Measurements from ENCODE around the gene ADCYAP1R1.

Gene ADCYAP1R1

GRCh38 chr7:31051598-31052486, at the start of gene ADCYAP1R1:
TSS of gene ADCYAP1R1 (plus strand) at chr7:31052308. CDS start at chr7:31063265, 10,957 bp downstream.
- DNase-seq = no peak

GRCh38 chr7:31003097-31003496, 49.0 kb upstream of the ADCYAP1R1 start:
- DNase-seq = no peak

- no peak for DNase-seq
These were observed 48.4 kb upstream of the ADCYAP1R1 start for GRCh38 chr7:31003721-31004120.

- no peak for DNase-seq
These were observed 47.7 kb upstream of the ADCYAP1R1 start for GRCh38 chr7:31004393-31004792.

- DNase-seq = no peak
These were observed 45.3 kb upstream of the ADCYAP1R1 start for GRCh38 chr7:31006857-31007256.

GRCh38 chr7:31007634-31008033, 44.5 kb upstream of the ADCYAP1R1 start:
- no peak for DNase-seq

- DNase-seq = no peak
These were observed 37.3 kb upstream of the ADCYAP1R1 start for GRCh38 chr7:31014826-31015225.

GRCh38 chr7:31017032-31017675, 35.0 kb upstream of the ADCYAP1R1 start:
- DNase-seq = no peak

GRCh38 chr7:31017721-31018120, 34.4 kb upstream of the ADCYAP1R1 start:
- no peak for DNase-seq

GRCh38 chr7:31019509-31019908, 32.6 kb upstream of the ADCYAP1R1 start:
- DNase-seq = no peak

GRCh38 chr7:31020161-31020560, 31.9 kb upstream of the ADCYAP1R1 start:
- no peak for DNase-seq

- no peak for DNase-seq
These were observed 31.5 kb upstream of the ADCYAP1R1 start for GRCh38 chr7:31020652-31021051.

GRCh38 chr7:31022117-31022516, 30.0 kb upstream of the ADCYAP1R1 start:
- no peak for DNase-seq

- DNase-seq = no peak
These were observed 29.4 kb upstream of the ADCYAP1R1 start for GRCh38 chr7:31022726-31023125.

- DNase-seq = no peak
These were observed 28.2 kb upstream of the ADCYAP1R1 start for GRCh38 chr7:31023877-31024276.

GRCh38 chr7:31027161-31027965, 24.7 kb upstream of the ADCYAP1R1 start:
- DNase-seq = no peak

- no peak for DNase-seq
These were observed 24.1 kb upstream of the ADCYAP1R1 start for GRCh38 chr7:31028006-31028405.

- DNase-seq = no peak
These were observed 23.6 kb upstream of the ADCYAP1R1 start for GRCh38 chr7:31028417-31028992.

- DNase-seq = no peak
These were observed 22.7 kb upstream of the ADCYAP1R1 start for GRCh38 chr7:31029251-31030042.

GRCh38 chr7:31033674-31034300, 18.3 kb upstream of the ADCYAP1R1 start:
- DNase-seq = no peak

- DNase-seq = no peak
These were observed 15.2 kb upstream of the ADCYAP1R1 start for GRCh38 chr7:31036924-31037323.

GRCh38 chr7:31043051-31043471, 9.0 kb upstream of the ADCYAP1R1 start:
- DNase-seq = no peak
